Loucy (cell line): ENCODE measurements around the gene TUBA1B.
"Not testable (repeated sequence)": the region's sequence is repeated elsewhere in the genome, so short reads cannot be mapped to it uniquely, and the experiment has no call there.

ENCODE experiments used
- H2AFZ ChIP-seq: fragments of 200-600 bp; sonication (generic); 2 replicates; pipeline ENCODE4 v1.6.0; 2016; ENCODE audit warnings: antibody characterized with exemption, mild to moderate bottlenecking, low read length, moderate library complexity
- H3F3A ChIP-seq: fragments of 200-600 bp; 2 replicates; pipeline ENCODE4 v1.6.0; 2016; ENCODE audit warnings: antibody characterized with exemption, low read depth, mild to moderate bottlenecking
- H3K27me3 ChIP-seq: fragments of 200-600 bp; sonication (generic); 2 replicates; pipeline ENCODE4 v1.6.1; 2014; ENCODE audit warnings: low read length, mild to moderate bottlenecking; ENCODE audit not compliant: insufficient read depth, poor library complexity, severe bottlenecking
- H3K36me3 ChIP-seq: fragments of 200-600 bp; sonication (generic); 2 replicates; pipeline ENCODE4 v1.6.1; 2016; ENCODE audit warnings: low read length; ENCODE audit not compliant: insufficient read depth
- H3K4me1 ChIP-seq: fragments of 200-600 bp; sonication (generic); 2 replicates; pipeline ENCODE4 v1.5.1; 2014; ENCODE audit warnings: low read length, mild to moderate bottlenecking; ENCODE audit not compliant: insufficient read depth, poor library complexity, severe bottlenecking
- H3K4me2 ChIP-seq: fragments of 200-600 bp; sonication (generic); 2 replicates; pipeline ENCODE4 v1.6.0; 2014; ENCODE audit warnings: antibody characterized with exemption, low read length, low read depth, mild to moderate bottlenecking; ENCODE audit not compliant: poor library complexity, severe bottlenecking
- H3K4me3 ChIP-seq: fragments of 200-600 bp; sonication (generic); 2 replicates; pipeline ENCODE4 v1.5.1; 2014; ENCODE audit warnings: low read length, mild to moderate bottlenecking, mixed read lengths; ENCODE audit not compliant: poor library complexity, severe bottlenecking
- H3K79me2 ChIP-seq: fragments of 200-600 bp; sonication (generic); 2 replicates; pipeline ENCODE4 v1.6.1; 2014; ENCODE audit warnings: low read length; ENCODE audit not compliant: insufficient read depth
- H3K9ac ChIP-seq: fragments of 200-600 bp; sonication (generic); 2 replicates; pipeline ENCODE4 v1.6.0; 2014; ENCODE audit warnings: mild to moderate bottlenecking, low read depth, low read length, moderate library complexity; ENCODE audit not compliant: poor library complexity, severe bottlenecking
- H3K9me2 ChIP-seq: fragments of 200-600 bp; sonication (generic); replicated peaks from 2 replicates; pipeline ENCODE4 v1.6.1; 2016; ENCODE audit warnings: low read depth, low read length, mixed read lengths
- H3K9me3 ChIP-seq: fragments of 200-600 bp; sonication (generic); 2 replicates; pipeline ENCODE4 v1.6.1; 2014; ENCODE audit warnings: mild to moderate bottlenecking, antibody characterized with exemption, low read length, low read depth; ENCODE audit not compliant: insufficient read depth
- H4K20me1 ChIP-seq: fragments of 200-600 bp; sonication (generic); 2 replicates; pipeline ENCODE4 v1.6.0; 2014; ENCODE audit warnings: antibody characterized with exemption, low read length, mild to moderate bottlenecking; ENCODE audit not compliant: insufficient read depth, poor library complexity, severe bottlenecking
- CTCF ChIP-seq: fragments of 200-600 bp; sonication (generic); conservative IDR thresholded peaks from 2 replicates; pipeline ENCODE4 v1.5.1; 2014; ENCODE audit warnings: mild to moderate bottlenecking, antibody characterized with exemption, low read length
- EZH2phosphoT487 ChIP-seq: fragments of 200-600 bp; IDR thresholded peaks from 2 replicates; pipeline ENCODE4 v1.6.1; 2018; ENCODE audit warnings: antibody characterized with exemption, mild to moderate bottlenecking, moderate library complexity, borderline replicate concordance

TUBA1B gene

GRCh38 chr12:49137476-49137875 lies 6.3 kb upstream of the TUBA1B start:
- TF ChIP-seq CTCF (no peak), EZH2phosphoT487 (no peak)
- Histone ChIP-seq H3F3A (no peaks in the 10 kb centered on the region), H3K4me2 (peak overlapping the region; percentile 66), H3K4me1 (peaks cover 20% of the 10 kb centered on the region), H3K36me3 (no peaks in the 10 kb centered on the region), H3K9ac (no peak overlapping the region), H4K20me1 (no peaks in the 10 kb centered on the region), H3K79me2 (peaks cover 36% of the 10 kb centered on the region), H3K9me3 (no peaks in the 10 kb centered on the region), H3K27me3 (no peaks in the 10 kb centered on the region), H3K4me3 (no peak overlapping the region), H3K9me2 (no peaks in the 10 kb centered on the region), H2AFZ (no peak overlapping the region)

- H3K4me2 ChIP-seq, H4K20me1 ChIP-seq, H3K36me3 ChIP-seq, H2AFZ ChIP-seq, H3K9me3 ChIP-seq, H3K4me3 ChIP-seq, H3F3A ChIP-seq, H3K27me3 ChIP-seq, H3K9me2 ChIP-seq, H3K9ac ChIP-seq: not testable (repeated sequence)
- Histone ChIP-seq H3K4me1 (peaks cover 25% of the 10 kb centered on the region), H3K79me2 (peaks cover 41% of the 10 kb centered on the region)
Measured at GRCh38 chr12:49136997-49137396, 5.8 kb upstream of the TUBA1B start.

- H3K36me3 ChIP-seq, result peaks cover 19% of the 10 kb centered on the region
- H2AFZ ChIP-seq, result no peak overlapping the region
- peak overlapping the region; percentile 100 for H3K9ac ChIP-seq
- H3K27me3 ChIP-seq, result peaks cover 11% of the 10 kb centered on the region
- peaks cover 68% of the 10 kb centered on the region for H3K79me2 ChIP-seq
- peaks cover 35% of the 10 kb centered on the region for H3K4me1 ChIP-seq
- TF ChIP-seq EZH2phosphoT487 (no peak), CTCF (no peak)
- peak overlapping the region; percentile 77 for H3K4me3 ChIP-seq
- peaks cover 12% of the 10 kb centered on the region for H3F3A ChIP-seq
- H4K20me1 ChIP-seq, result peaks cover 22% of the 10 kb centered on the region
- peak overlapping the region; percentile 91 for H3K4me2 ChIP-seq
- H3K9me2 ChIP-seq, result no peaks in the 10 kb centered on the region
- no peaks in the 10 kb centered on the region for H3K9me3 ChIP-seq
Measured at GRCh38 chr12:49133590-49133989, 2.4 kb upstream of the TUBA1B start.

GRCh38 chr12:49133014-49133413 lies 1.8 kb upstream of the TUBA1B start:
- Histone ChIP-seq H4K20me1 (peaks cover 22% of the 10 kb centered on the region), H3K36me3 (peaks cover 19% of the 10 kb centered on the region), H3K9me2 (no peaks in the 10 kb centered on the region), H3K9me3 (no peaks in the 10 kb centered on the region), H3K9ac (peak overlapping the region; percentile 100), H3F3A (peaks cover 12% of the 10 kb centered on the region), H3K4me1 (peaks cover 31% of the 10 kb centered on the region), H3K27me3 (peaks cover 11% of the 10 kb centered on the region), H3K79me2 (peaks cover 68% of the 10 kb centered on the region), H3K4me2 (peak overlapping the region; percentile 91), H3K4me3 (peak overlapping the region; percentile 77), H2AFZ (no peak overlapping the region)
- TF ChIP-seq EZH2phosphoT487, result no peak
- TF ChIP-seq CTCF, result no peak
